Activated T-cell treated with anti-CD3 and anti-CD28 coated beads, Interleukin-2, amount 50 U/mL, for 72 hours (primary cell): ENCODE results near the gene TIAL1. TPM values are rescaled to one million over a fixed set of nuclear protein-coding genes. Genes with fewer than 3 reads are reported as not detected.

Experiments used
- ATAC-seq, 2 donors: fragments of 150-1000 bp; cut with Tn5 transposase; replicated peaks in 1 of 2; 2 replicates each; pipeline ENCODE4 v1.10.0; 2021; ENCODE audit warnings: moderate library complexity in 2 of 2, mild to moderate bottlenecking in 1 of 2
- DNase-seq, 2 donors: peaks; one replicate each; pipeline ENCODE4 v3.0.0; 2021 to 2022; ENCODE audit warnings: mixed read lengths in 1 of 2
- H3K27ac Mint-ChIP-seq: one replicate; pipeline ENCODE4 v1.8.0; 2022; ENCODE audit warnings: mild to moderate bottlenecking, moderate library complexity, mixed read lengths
- H3K27me3 Mint-ChIP-seq: one replicate; pipeline ENCODE4 v1.8.0; 2022; ENCODE audit warnings: low read depth, mixed read lengths
- H3K36me3 Mint-ChIP-seq, 2 donors: one replicate each; pipeline ENCODE4 v1.8.0; 2022; ENCODE audit warnings: mixed read lengths in 2 of 2, mild to moderate bottlenecking in 1 of 2; ENCODE audit not compliant: insufficient read depth in 2 of 2
- H3K4me1 Mint-ChIP-seq: one replicate; pipeline ENCODE4 v1.8.0; 2022; ENCODE audit warnings: low read depth, mixed read lengths
- H3K4me3 Mint-ChIP-seq, 2 donors: one replicate each; pipeline ENCODE4 v1.8.0; 2022; ENCODE audit warnings: mild to moderate bottlenecking in 2 of 2, mixed read lengths in 2 of 2, moderate library complexity in 2 of 2
- H3K9me3 Mint-ChIP-seq, 2 donors: one replicate each; pipeline ENCODE4 v1.8.0; 2022; ENCODE audit warnings: mixed read lengths in 2 of 2
- total RNA-seq, 2 donors: library from RNA; stranded (reverse); gene quantifications; one replicate each; pipeline ENCODE4 v1.2.3, GENCODE V29; 2022

Gene TIAL1
- total RNA-seq, result 100 to 1,000 TPM; 201 to 224 TPM

GRCh38 chr10:119596537-119597404, at the start of gene TIAL1:
Gene TIAL1 (minus strand): TSS chr10:119596964. CDS start chr10:119596465, 499 bp downstream.
- Mint-ChIP-seq H3K27me3 (no peaks in the 10 kb centered on the region), H3K4me1 (peaks cover 56% of the 10 kb centered on the region), H3K27ac (peak within 1 kb of the TSS; percentile 98), H3K4me3 (peak within 1 kb of the TSS; percentile 88 to 97), H3K36me3 (peaks cover 12 to 27% of the 10 kb centered on the region in 2 donors), H3K9me3 (no peaks in the 10 kb centered on the region)
- ATAC-seq (peak; percentile 89 to 90), DNase-seq (peak; percentile 92 to 95)

- Mint-ChIP-seq H3K9me3 (peaks cover 1 to 2% of the 10 kb centered on the region in 2 donors), H3K4me1 (peaks cover 26% of the 10 kb centered on the region), H3K4me3 (no peak overlapping the region), H3K36me3 (no peaks in the 10 kb centered on the region), H3K27ac (no peak overlapping the region), H3K27me3 (peaks cover 9% of the 10 kb centered on the region)
- ATAC-seq, result no peak
- DNase-seq, result no peak
Measured at GRCh38 chr10:119644994-119645393, 48.2 kb upstream of the TIAL1 start.

- Mint-ChIP-seq H3K4me3 (no peak overlapping the region), H3K9me3 (peaks cover 1 to 2% of the 10 kb centered on the region in 2 donors), H3K27me3 (peaks cover 15% of the 10 kb centered on the region), H3K27ac (no peak overlapping the region), H3K36me3 (no peaks in the 10 kb centered on the region), H3K4me1 (peaks cover 26% of the 10 kb centered on the region)
- no peak for DNase-seq
- no peak for ATAC-seq
Measured at GRCh38 chr10:119644205-119644814, 47.5 kb upstream of the TIAL1 start.

GRCh38 chr10:119643306-119644204, 46.8 kb upstream of the TIAL1 start:
- peaks cover 26% of the 10 kb centered on the region for H3K4me1 Mint-ChIP-seq
- peaks cover 15% of the 10 kb centered on the region for H3K27me3 Mint-ChIP-seq
- DNase-seq, result no peak
- no peak overlapping the region for H3K27ac Mint-ChIP-seq
- no peaks in the 10 kb centered on the region for H3K36me3 Mint-ChIP-seq
- no peak for ATAC-seq
- no peak overlapping the region for H3K4me3 Mint-ChIP-seq
- peaks cover 1 to 2% of the 10 kb centered on the region in 2 donors for H3K9me3 Mint-ChIP-seq

- Mint-ChIP-seq H3K4me1 (peaks cover 26% of the 10 kb centered on the region), H3K4me3 (peak overlapping the region in 1 of 2 donors; percentile 19), H3K27me3 (peaks cover 15% of the 10 kb centered on the region), H3K36me3 (no peaks in the 10 kb centered on the region), H3K27ac (no peak overlapping the region), H3K9me3 (peaks cover 1 to 2% of the 10 kb centered on the region in 2 donors)
- ATAC-seq, result peak; percentile 93
- DNase-seq, result no peak
Measured at GRCh38 chr10:119642556-119643111, 45.9 kb upstream of the TIAL1 start.

- H3K27ac Mint-ChIP-seq, result no peak overlapping the region
- H3K9me3 Mint-ChIP-seq, result peaks cover 1 to 2% of the 10 kb centered on the region in 2 donors
Measured at GRCh38 chr10:119640875-119641526, 44.2 kb upstream of the TIAL1 start.

GRCh38 chr10:119640384-119640783, 43.6 kb upstream of the TIAL1 start:
- H3K9me3 Mint-ChIP-seq, result peaks cover 0 to 1% of the 10 kb centered on the region in 2 donors
- no peak overlapping the region for H3K27ac Mint-ChIP-seq
- H3K36me3 Mint-ChIP-seq, result no peaks in the 10 kb centered on the region
- peaks cover 15% of the 10 kb centered on the region for H3K27me3 Mint-ChIP-seq
- no peak overlapping the region for H3K4me3 Mint-ChIP-seq
- ATAC-seq (no peak), DNase-seq (no peak)
- peaks cover 26% of the 10 kb centered on the region for H3K4me1 Mint-ChIP-seq

More at GRCh38 chr10:119640875-119641526, 44.2 kb upstream of the TIAL1 start:
- no peak for DNase-seq
- no peak overlapping the region for H3K4me3 Mint-ChIP-seq
- H3K27me3 Mint-ChIP-seq, result peaks cover 15% of the 10 kb centered on the region
- no peaks in the 10 kb centered on the region for H3K36me3 Mint-ChIP-seq
- H3K4me1 Mint-ChIP-seq, result peaks cover 26% of the 10 kb centered on the region
- ATAC-seq, result no peak

- Mint-ChIP-seq H3K27me3 (peaks cover 15% of the 10 kb centered on the region), H3K9me3 (no peaks in the 10 kb centered on the region), H3K4me1 (peaks cover 26% of the 10 kb centered on the region), H3K36me3 (no peaks in the 10 kb centered on the region), H3K4me3 (no peak overlapping the region), H3K27ac (no peak overlapping the region)
- DNase-seq, result no peak
- ATAC-seq, result no peak
Measured at GRCh38 chr10:119638982-119639381, 42.2 kb upstream of the TIAL1 start.

GRCh38 chr10:119637631-119638030, 40.9 kb upstream of the TIAL1 start:
- Mint-ChIP-seq H3K4me1 (peaks cover 14% of the 10 kb centered on the region), H3K36me3 (no peaks in the 10 kb centered on the region), H3K4me3 (no peak overlapping the region), H3K9me3 (no peaks in the 10 kb centered on the region), H3K27ac (no peak overlapping the region), H3K27me3 (peaks cover 12% of the 10 kb centered on the region)
- ATAC-seq, result no peak
- no peak for DNase-seq

- H3K9me3 Mint-ChIP-seq, result no peaks in the 10 kb centered on the region
- no peaks in the 10 kb centered on the region for H3K4me1 Mint-ChIP-seq
- DNase-seq (no peak), ATAC-seq (no peak)
- no peaks in the 10 kb centered on the region for H3K27me3 Mint-ChIP-seq
- H3K36me3 Mint-ChIP-seq, result no peaks in the 10 kb centered on the region
- no peak overlapping the region for H3K27ac Mint-ChIP-seq
- no peak overlapping the region for H3K4me3 Mint-ChIP-seq
Measured at GRCh38 chr10:119634219-119634544, 37.4 kb upstream of the TIAL1 start.

GRCh38 chr10:119633538-119634218, 36.9 kb upstream of the TIAL1 start:
- Mint-ChIP-seq H3K9me3 (no peaks in the 10 kb centered on the region), H3K27ac (no peak overlapping the region), H3K36me3 (no peaks in the 10 kb centered on the region), H3K27me3 (no peaks in the 10 kb centered on the region), H3K4me1 (no peaks in the 10 kb centered on the region), H3K4me3 (no peak overlapping the region)
- DNase-seq (no peak), ATAC-seq (no peak)

- no peak for DNase-seq
Measured at GRCh38 chr10:119630300-119630699, 33.5 kb upstream of the TIAL1 start.

More at GRCh38 chr10:119630300-119630699, 33.5 kb upstream of the TIAL1 start:
- no peaks in the 10 kb centered on the region for H3K27me3 Mint-ChIP-seq
- H3K27ac Mint-ChIP-seq, result no peak overlapping the region
- H3K4me3 Mint-ChIP-seq, result no peak overlapping the region
- H3K36me3 Mint-ChIP-seq, result no peaks in the 10 kb centered on the region
- H3K4me1 Mint-ChIP-seq, result no peaks in the 10 kb centered on the region
- ATAC-seq, result no peak
- H3K9me3 Mint-ChIP-seq, result no peaks in the 10 kb centered on the region
